Fibroblast of skin of left quadriceps (primary cell): ENCODE measurements around the gene TXLNG.

Source experiments
- DNase-seq, 2 experiments: peaks; one replicate each; pipeline ENCODE4 v3.0.0-alpha.2; 2013; ENCODE audit warnings: low read depth in 2 of 2

The TXLNG gene

DNA sequence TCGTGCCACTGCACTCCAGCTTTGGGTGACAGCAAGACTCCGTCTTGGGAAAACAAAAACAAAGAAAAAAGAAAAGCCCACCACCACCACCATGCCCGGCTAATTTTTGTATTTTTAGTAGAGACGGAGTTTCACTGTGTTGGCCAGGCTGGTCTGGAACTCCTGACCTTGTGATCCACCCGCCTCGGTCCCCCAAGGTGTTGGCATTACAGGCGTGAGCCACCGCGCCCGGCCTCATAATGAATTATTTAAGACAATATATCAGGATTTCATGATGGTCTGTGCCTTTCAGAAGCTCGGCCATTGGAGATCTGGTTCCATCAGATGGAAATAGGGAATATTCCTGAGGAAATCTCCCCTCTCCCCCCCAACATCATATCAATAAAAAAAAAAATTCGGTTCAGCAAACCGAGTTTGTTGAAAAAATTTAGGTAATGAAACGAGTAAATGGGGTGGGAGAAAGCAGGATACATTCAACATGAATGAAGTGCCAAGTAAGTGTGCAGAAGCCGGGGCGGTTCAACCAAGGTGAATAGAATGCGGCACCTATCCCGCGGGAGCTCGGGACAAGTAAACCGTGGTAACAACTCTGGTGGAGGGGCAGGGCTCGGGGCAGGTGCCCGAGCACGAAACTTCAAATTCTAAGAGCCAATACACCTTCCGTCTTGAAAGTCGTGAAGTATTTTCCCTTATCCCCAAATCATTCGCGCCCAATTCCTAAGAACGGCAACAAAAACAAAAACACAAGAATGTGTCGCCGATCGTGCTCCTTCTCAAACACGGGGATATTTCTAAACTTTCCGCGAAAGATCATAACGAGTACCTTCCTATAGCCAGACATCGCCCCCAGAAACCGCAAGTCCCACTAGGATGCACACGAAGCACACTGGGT lies 773 bp upstream of the TXLNG start:
- no peak for DNase-seq

GRCh38 chrX:16786791-16787735 lies 797 bp downstream of the TXLNG start:
- no peak for DNase-seq

GRCh38 chrX:16788477-16788876 lies 2.2 kb downstream of the TXLNG start:
- DNase-seq = no peak

- DNase-seq = no peak
Observed at GRCh38 chrX:16796298-16796697, 10.0 kb downstream of the TXLNG start.

DNA sequence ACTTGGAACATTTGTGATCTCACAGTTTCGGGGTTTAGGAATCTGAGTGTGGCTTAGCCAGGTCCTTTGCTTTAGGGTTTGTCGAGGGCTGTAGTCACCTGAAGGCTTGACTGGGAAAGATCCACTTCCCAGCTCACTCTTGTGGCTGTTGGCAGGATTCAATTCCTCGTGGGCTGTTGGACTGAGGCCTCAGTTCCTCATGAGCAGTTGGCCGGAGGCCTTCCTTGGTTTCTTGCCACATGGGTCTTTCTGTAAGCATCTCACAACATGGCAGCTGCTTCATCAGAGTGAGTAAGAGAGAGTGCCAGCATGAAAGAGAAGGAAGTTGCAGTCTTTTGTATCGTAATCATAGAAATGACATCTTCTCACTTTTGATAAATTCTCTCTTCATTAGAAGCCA lies 11.1 kb downstream of the TXLNG start:
- no peak for DNase-seq

- DNase-seq = peak; percentile 30 to 32
Observed at GRCh38 chrX:16797841-16798240, 11.6 kb downstream of the TXLNG start.

DNA sequence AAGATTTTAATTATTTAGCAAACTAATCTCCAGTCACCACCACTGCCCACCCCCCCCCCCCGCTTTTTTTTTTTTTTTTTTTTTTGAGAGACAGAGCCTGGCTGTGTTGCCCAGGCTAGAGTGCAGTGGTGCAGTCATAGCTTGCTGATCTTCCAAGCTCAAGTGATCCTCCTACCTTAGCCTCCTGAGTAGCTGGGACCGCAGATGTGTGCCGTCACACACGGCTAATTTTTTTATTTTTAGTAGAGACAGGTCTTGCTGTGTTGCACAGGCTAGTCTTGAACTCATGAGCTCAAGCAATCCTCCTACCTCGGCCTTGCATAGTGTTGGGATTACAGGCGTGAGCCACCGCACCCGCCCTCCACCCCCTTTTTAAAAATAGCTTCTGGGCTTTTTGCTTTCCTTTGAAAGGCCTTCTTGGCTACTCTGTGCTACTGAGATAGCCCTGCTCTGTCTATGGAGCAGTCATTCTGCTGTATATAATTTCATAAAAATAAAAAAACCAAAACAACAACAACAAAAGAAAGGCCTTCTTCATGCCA lies 18.7 kb downstream of the TXLNG start:
- no peak for DNase-seq

DNA sequence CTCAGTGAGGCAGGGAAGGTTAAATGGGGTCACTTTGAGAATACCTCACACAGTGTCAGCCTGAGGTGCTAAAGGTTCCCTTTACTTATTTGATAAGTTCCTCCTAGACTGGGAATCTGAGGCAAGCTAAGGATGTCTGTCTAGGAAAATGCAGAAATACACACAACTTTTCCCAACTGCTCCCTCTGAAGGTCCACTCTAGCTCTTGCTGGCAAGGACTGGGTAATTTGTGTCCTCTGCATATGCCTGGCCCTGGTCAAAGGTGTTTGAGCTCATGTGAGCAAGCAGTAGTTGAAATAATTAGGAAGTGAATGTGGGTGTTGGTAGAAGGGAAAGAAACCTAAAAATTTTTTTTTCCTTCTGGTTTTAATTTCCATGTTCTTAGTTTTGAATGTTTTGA lies 21.3 kb downstream of the TXLNG start:
- no peak for DNase-seq

- DNase-seq = no peak
Observed at GRCh38 chrX:16807976-16808542, 21.8 kb downstream of the TXLNG start.

GRCh38 chrX:16814597-16814996 lies 28.3 kb downstream of the TXLNG start:
- DNase-seq = no peak

GRCh38 chrX:16819634-16820033 lies 33.4 kb downstream of the TXLNG start:
- DNase-seq = no peak

DNA sequence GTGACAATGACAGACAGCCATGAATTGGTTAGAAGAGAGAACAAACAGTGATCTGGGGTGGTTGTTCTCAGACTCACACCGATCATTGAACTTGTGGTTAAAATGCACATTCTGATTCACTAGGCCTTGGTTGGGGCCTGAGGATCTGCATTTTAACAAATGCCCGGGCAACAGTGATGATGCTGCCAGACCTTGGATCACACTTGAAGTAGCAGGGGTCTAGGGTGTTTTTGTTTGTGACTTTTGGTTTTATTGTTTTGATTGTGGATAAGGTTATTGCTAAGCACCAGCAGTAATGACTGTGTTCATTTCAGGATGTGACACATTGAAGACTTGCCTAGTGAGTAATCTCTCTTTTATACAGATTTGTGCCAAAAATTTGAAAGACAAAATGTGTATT lies 36.5 kb downstream of the TXLNG start:
- DNase-seq = no peak

GRCh38 chrX:16825264-16826035 lies 39.2 kb downstream of the TXLNG start:
- DNase-seq = no peak

GRCh38 chrX:16826207-16826606 lies 39.9 kb downstream of the TXLNG start:
- no peak for DNase-seq

- DNase-seq = no peak
Observed at GRCh38 chrX:16827225-16827624, 41.0 kb downstream of the TXLNG start.

GRCh38 chrX:16828124-16828908 lies 42.0 kb downstream of the TXLNG start:
- peak in 1 of 2 experiments; percentile 42 for DNase-seq

- DNase-seq = no peak
Observed at GRCh38 chrX:16832301-16832700, 46.0 kb downstream of the TXLNG start.

DNA sequence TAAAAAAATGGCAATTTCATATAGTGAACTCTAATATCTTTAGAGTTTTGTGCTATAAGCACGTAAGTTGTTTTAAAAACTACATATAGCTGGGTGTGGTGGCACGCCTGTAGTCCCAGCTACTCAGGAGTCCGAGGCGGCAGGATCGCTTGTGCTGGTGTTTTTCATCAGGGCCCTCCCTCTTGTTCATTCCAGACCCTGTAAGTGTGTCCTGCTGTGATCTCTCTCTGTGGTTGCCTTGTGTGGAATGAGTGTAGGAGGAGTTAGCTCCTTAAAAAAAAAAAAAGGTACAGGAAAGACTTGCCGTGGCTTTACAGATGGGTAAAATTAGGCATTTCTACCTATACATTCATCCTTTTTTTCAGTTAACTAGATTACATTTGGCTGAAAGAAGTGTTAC lies 48.5 kb downstream of the TXLNG start:
- DNase-seq = no peak

DNA sequence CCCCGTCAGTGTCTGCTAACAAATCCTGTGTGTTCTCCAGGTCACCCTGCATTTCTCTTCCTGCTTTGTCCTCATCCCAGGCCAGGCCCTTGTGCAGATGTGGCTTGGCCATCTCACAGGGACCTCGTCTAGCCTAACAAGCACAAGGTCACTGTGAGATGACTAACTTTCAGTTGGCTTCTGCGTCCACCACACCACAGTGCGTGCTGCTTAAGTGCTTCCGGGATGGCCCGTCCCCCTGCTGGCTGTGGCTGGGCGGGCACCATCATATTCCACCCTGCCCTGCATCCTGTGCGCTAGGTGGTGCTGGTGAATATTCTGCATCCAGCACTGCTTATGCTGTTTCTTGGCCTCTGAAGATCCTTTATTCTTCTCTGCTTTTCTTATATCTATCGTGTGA lies 50.1 kb downstream of the TXLNG start:
- DNase-seq = no peak
